Nephron (organoid): ENCODE results near the gene ANKRD11.

Source experiments
- H3K27ac Mint-ChIP-seq, 3 experiments: 2 replicates each; pipeline ENCODE4 v1.8.0; 2020; ENCODE audit warnings: mixed read lengths in 3 of 3, mild to moderate bottlenecking in 2 of 3, moderate library complexity in 1 of 3
- H3K27me3 Mint-ChIP-seq: 2 replicates; pipeline ENCODE4 v1.8.0; 2021; ENCODE audit warnings: low read depth, mild to moderate bottlenecking, moderate library complexity, mixed read lengths
- H3K36me3 Mint-ChIP-seq: 2 replicates; pipeline ENCODE4 v1.8.0; 2020; ENCODE audit warnings: low read depth, mixed read lengths
- H3K4me1 Mint-ChIP-seq: 2 replicates; pipeline ENCODE4 v1.8.0; 2020; ENCODE audit warnings: mixed read lengths
- H3K4me3 Mint-ChIP-seq, 3 experiments: 2 replicates each; pipeline ENCODE4 v1.8.0; 2020; ENCODE audit warnings: mild to moderate bottlenecking in 3 of 3, mixed read lengths in 3 of 3, moderate library complexity in 2 of 3
- H3K9me3 Mint-ChIP-seq: 2 replicates; pipeline ENCODE4 v1.8.0; 2020; ENCODE audit warnings: mixed read lengths
- TF ChIP-seq, protein P1 (sequence below), 3 experiments: fragments of 200-600 bp; sonication (generic); IDR thresholded peaks; one replicate each; pipeline ENCODE4 v1.5.0; 2021; ENCODE audit warnings: antibody characterized with exemption in 3 of 3; ENCODE audit not compliant: unreplicated experiment in 3 of 3

ANKRD11 gene

DNA sequence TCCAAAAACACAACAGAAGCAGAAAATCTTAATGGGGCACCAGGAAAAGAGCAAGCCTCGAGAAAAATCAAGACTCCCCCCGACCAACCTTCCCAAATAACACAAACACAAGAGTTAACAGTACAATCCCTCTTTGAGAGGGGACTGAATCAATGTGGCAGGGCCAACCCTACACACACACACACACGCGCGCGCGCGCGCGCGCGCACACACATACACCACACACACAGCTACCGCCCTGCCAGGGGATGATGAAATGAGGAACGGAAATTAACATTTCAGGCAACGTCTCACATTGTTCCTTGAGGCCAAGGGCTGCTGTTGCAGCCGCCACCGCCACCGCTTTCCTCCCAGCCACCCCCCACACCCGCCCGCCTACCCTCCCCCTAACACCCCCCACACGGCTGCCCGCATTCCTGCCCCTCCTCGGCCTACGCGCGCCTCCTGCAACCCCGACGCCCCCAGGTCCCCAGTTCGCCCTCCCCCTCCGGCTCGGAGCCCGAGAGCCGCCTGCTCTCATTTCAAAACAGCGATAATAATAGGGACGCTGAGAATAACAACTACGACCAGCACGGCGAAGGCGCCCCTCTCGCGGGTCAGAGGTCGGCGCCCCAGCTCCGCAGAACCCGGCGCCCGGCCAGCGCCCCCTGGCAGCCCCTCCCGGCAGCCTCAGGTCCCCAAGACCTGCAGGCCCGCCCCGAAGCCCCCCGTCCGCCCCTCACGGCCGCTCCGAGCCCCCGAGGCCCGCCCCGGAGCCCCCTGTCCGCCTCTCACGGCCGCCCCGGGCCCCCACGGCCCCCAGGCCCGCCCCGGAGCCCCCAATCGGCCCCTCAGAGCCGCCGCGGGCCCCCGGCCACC lies 1.1 kb downstream of the ANKRD11 start:
- Mint-ChIP-seq H3K9me3 (no peaks in the 10 kb centered on the region), H3K4me1 (peaks cover 67% of the 10 kb centered on the region), H3K27ac (peak overlapping the region; percentile 93 to 98 (median 97)), H3K4me3 (peak overlapping the region; percentile 94 to 96 (median 94)), H3K36me3 (no peaks in the 10 kb centered on the region), H3K27me3 (no peaks in the 10 kb centered on the region)
- TF ChIP-seq, protein P1, sequence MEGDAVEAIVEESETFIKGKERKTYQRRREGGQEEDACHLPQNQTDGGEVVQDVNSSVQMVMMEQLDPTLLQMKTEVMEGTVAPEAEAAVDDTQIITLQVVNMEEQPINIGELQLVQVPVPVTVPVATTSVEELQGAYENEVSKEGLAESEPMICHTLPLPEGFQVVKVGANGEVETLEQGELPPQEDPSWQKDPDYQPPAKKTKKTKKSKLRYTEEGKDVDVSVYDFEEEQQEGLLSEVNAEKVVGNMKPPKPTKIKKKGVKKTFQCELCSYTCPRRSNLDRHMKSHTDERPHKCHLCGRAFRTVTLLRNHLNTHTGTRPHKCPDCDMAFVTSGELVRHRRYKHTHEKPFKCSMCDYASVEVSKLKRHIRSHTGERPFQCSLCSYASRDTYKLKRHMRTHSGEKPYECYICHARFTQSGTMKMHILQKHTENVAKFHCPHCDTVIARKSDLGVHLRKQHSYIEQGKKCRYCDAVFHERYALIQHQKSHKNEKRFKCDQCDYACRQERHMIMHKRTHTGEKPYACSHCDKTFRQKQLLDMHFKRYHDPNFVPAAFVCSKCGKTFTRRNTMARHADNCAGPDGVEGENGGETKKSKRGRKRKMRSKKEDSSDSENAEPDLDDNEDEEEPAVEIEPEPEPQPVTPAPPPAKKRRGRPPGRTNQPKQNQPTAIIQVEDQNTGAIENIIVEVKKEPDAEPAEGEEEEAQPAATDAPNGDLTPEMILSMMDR (IDR thresholded peaks at IDR 0.05; ENCODE audit: unreplicated experiment in 3 of 3) = peak; percentile 24 to 29 (median 27)

DNA sequence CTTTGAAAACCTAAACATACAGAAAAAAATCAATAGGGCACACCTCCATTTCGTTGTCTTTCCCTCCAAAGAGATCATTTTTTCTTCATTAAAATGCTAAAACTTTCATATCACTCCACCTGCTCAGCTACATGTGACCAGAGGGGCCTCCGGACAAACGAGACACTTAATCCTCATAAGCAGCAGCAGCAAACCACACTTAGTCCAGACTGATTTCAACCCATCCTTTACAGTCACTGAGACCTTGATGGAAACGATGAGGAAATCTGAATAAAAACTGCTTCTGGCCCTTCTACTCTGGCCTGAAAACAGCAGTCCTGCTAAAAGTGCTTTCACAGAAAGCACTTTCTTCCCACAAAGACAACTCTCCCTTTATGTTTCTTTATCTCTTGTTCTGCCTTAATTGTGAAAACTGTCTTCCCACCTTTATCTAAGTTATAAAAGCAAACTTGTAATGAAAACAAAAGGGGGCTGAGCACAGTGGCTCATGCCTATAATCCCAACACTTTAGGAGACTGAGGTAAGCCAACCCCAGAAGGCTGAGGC lies 4.6 kb downstream of the ANKRD11 start:
- Mint-ChIP-seq H3K27ac (peak overlapping the region; percentile 37 to 70 (median 50)), H3K4me1 (peaks cover 77% of the 10 kb centered on the region), H3K36me3 (peaks cover 5% of the 10 kb centered on the region), H3K9me3 (no peaks in the 10 kb centered on the region), H3K4me3 (peak overlapping the region; percentile 51 to 78 (median 61)), H3K27me3 (no peaks in the 10 kb centered on the region)
- TF ChIP-seq, protein P1 (IDR thresholded peaks at IDR 0.05; ENCODE audit: unreplicated experiment in 3 of 3) = no peak

DNA sequence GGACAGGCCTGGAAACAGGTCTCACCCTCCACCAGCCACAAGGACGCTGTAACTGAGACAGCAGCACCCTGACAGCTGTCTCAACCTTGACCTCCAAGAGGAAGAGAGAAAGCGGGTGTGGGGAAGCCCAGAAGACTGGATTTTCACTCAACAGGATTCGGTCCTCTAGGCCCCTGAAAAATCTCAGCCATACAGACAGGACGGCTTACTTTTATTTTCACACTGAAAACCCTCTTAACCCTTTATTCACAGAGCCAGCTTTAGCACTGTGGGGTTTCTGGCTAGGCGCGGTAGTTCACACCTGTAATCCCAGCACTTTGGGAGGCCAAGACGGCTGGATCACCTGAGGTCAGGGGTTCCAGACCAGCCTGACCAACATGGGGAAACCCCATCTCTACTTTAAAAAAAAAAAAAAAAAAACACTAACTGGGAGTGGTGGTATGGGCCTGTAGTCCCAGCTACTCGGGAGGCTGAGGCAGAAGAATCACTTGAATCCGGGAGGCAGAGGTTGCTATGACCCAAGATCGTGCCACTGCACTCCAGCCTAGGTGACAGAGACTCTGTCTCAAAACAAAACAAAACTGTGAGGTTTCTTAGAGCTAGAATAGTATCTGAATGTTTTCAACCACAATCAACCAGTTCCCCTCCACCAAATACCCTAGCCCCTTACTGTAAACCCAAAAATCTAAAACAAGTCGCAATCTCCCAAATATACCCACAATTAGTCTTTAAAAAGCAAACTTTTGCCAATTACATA lies 5.3 kb downstream of the ANKRD11 start:
- Mint-ChIP-seq H3K4me1 (peaks cover 78% of the 10 kb centered on the region), H3K9me3 (no peaks in the 10 kb centered on the region), H3K4me3 (peak overlapping the region in 2 of 3 experiments; percentile 26 to 78), H3K27me3 (no peaks in the 10 kb centered on the region), H3K36me3 (peaks cover 5% of the 10 kb centered on the region), H3K27ac (peak overlapping the region; percentile 37 to 70 (median 53))
- TF ChIP-seq, protein P1 (IDR thresholded peaks at IDR 0.05; ENCODE audit: unreplicated experiment in 3 of 3) = no peak

DNA sequence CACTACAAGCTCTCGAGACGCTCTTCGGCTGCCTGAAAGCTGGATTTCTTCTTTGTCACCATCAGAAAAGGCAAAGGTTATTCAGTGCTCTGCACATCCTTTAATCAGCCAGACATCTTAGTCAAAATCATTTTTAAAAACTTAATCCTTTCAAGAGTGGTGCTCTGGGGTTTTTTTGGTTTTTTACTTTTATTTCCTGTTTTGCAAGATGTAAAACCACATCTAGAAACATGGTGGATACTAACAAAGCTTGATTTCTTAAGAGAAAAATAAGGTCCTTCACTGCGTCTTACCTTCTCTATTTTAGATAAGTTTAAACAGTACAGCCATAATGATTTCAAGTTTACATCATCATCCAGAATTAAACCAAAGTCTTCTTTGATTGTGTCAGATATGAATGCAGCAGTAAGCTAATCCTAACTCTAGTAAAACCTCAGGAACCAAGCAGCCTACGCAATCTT lies 6.3 kb downstream of the ANKRD11 start:
- TF ChIP-seq, protein P1 (IDR thresholded peaks at IDR 0.05; ENCODE audit: unreplicated experiment in 3 of 3) = no peak
- Mint-ChIP-seq H3K27ac (peak overlapping the region; percentile 16 to 70 (median 53)), H3K36me3 (peaks cover 5% of the 10 kb centered on the region), H3K27me3 (no peaks in the 10 kb centered on the region), H3K9me3 (no peaks in the 10 kb centered on the region), H3K4me1 (peaks cover 77% of the 10 kb centered on the region), H3K4me3 (peak overlapping the region in 2 of 3 experiments; percentile 28 to 59)

DNA sequence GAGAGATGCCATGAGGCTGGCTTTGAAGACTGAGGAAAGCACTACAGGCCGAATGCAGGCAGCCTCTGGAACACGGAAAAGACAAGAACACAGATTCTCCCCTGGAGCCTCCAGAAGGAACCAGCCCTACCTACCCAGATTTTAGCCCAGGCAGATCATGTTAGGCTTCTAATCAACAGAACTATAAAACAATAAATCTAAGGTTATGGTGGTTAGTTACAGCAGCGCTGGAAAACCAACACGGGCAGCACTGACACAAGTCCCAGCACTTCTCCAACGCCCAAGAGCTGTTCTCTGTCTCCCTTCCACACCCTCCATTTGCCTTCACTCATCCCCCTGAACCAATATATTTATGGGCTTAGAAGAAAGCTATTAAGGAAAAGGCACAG lies 7.5 kb downstream of the ANKRD11 start:
- Mint-ChIP-seq H3K4me3 (no peak overlapping the region), H3K27me3 (no peaks in the 10 kb centered on the region), H3K36me3 (peaks cover 5% of the 10 kb centered on the region), H3K9me3 (no peaks in the 10 kb centered on the region), H3K27ac (peak overlapping the region in 1 of 3 experiments; percentile 56), H3K4me1 (peaks cover 76% of the 10 kb centered on the region)
- TF ChIP-seq, protein P1 (IDR thresholded peaks at IDR 0.05; ENCODE audit: unreplicated experiment in 3 of 3) = no peak
